Natural killer cell (primary cell): ENCODE data around the gene C1QTNF2. TPM values are rescaled to one million over a fixed set of nuclear protein-coding genes. Genes with fewer than 3 reads are reported as not detected.

ENCODE experiments used
- ATAC-seq, 3 donors: fragments of 150-1000 bp in 2 of 3; fragments of 200-7000 bp in 1 of 3; cut with Tn5 transposase; 1 replicate in 1 of 3; 2 replicates in 2 of 3; pipeline ENCODE4 v1.10.0; 2021; ENCODE audit warnings: mild to moderate bottlenecking in 2 of 3, moderate library complexity in 2 of 3
- DNase-seq, 2 donors: peaks; one replicate each; pipeline versions ENCODE4 v3.0.0 to v3.0.0-alpha.2; 2013 to 2021; ENCODE audit warnings: mixed read lengths in 1 of 2
- H3K27ac ChIP-seq: one replicate; pipeline ENCODE4 v1.5.1; 2013; ENCODE audit warnings: mild to moderate bottlenecking, low read length
- H3K27me3 ChIP-seq: one replicate; pipeline ENCODE4 v1.6.1; 2013; ENCODE audit warnings: low read length; ENCODE audit not compliant: control insufficient read depth, insufficient read depth
- H3K36me3 ChIP-seq: one replicate; pipeline ENCODE4 v1.6.1; 2013; ENCODE audit warnings: low read length; ENCODE audit not compliant: control insufficient read depth, insufficient read depth
- H3K4me1 ChIP-seq: one replicate; pipeline ENCODE4 v1.6.1; 2013; ENCODE audit warnings: low read length; ENCODE audit not compliant: control insufficient read depth, insufficient read depth
- H3K4me3 ChIP-seq: one replicate; pipeline ENCODE4 v1.5.1; 2013; ENCODE audit warnings: low read length
- H3K9me3 ChIP-seq: one replicate; pipeline ENCODE4 v1.6.1; 2013; ENCODE audit warnings: low read length; ENCODE audit not compliant: control insufficient read depth, insufficient read depth
- H3K27ac Mint-ChIP-seq, 2 donors: one replicate each; pipeline ENCODE4 v1.8.0; 2022; ENCODE audit warnings: mild to moderate bottlenecking in 2 of 2, mixed read lengths in 2 of 2, moderate library complexity in 1 of 2
- H3K27me3 Mint-ChIP-seq, 2 donors: one replicate each; pipeline ENCODE4 v1.8.0; 2022; ENCODE audit warnings: low read depth in 2 of 2, mixed read lengths in 2 of 2
- H3K36me3 Mint-ChIP-seq: one replicate; pipeline ENCODE4 v1.8.0; 2022; ENCODE audit warnings: mixed read lengths
- H3K4me1 Mint-ChIP-seq, 2 donors: one replicate each; pipeline ENCODE4 v1.8.0; 2022; ENCODE audit warnings: mixed read lengths in 2 of 2
- H3K4me3 Mint-ChIP-seq: one replicate; pipeline ENCODE4 v1.8.0; 2022; ENCODE audit warnings: mild to moderate bottlenecking, moderate library complexity, mixed read lengths
- H3K9me3 Mint-ChIP-seq, 2 donors: one replicate each; pipeline ENCODE4 v1.8.0; 2022; ENCODE audit warnings: mixed read lengths in 2 of 2
- WGBS: methylation state at CpG from one replicate; pipeline ENCODE4 v1.1.7; 2013; ENCODE audit warnings: missing lambda C conversion rate; ENCODE audit not compliant: insufficient coverage; 5-methylcytosine and 5-hydroxymethylcytosine counted together
- intact Hi-C: fragments of 100-400 bp; cut with micrococcal nuclease; formaldehyde crosslinking; loops from one replicate; pipeline ENCODE4 v1.14.2; 2022
- total RNA-seq, 4 donors: library from RNA; stranded (reverse); fragments of 120-200 nt in 1 of 4; gene quantifications; one replicate each; pipeline versions ENCODE4 v1.2.3 to v1.2.4, GENCODE V29; 2013 to 2022
- TF ChIP-seq, protein P1 (sequence below): fragments of 200-600 bp; IDR thresholded peaks from one replicate; pipeline ENCODE4 v1.8.0; 2022; ENCODE audit warnings: antibody characterized with exemption

The C1QTNF2 gene
- total RNA-seq, 3 donors from 2014 or later (not counting 1 experiment from before 2014, with no cell fraction given): not detected

GRCh38 chr5:160361624-160362228 is 8.7 kb downstream of the C1QTNF2 start:
- no peak overlapping the region for H3K27ac Mint-ChIP-seq
- no peaks in the 10 kb centered on the region for H3K9me3 ChIP-seq
- H3K4me3 Mint-ChIP-seq: no peak overlapping the region
- ATAC-seq (no peak), DNase-seq (no peak)
- no peaks in the 10 kb centered on the region for H3K36me3 ChIP-seq
- H3K27me3 Mint-ChIP-seq: peaks cover 3 to 12% of the 10 kb centered on the region in 2 donors
- 88% methylated on average over 9 of the region's 9 CpGs for WGBS
- H3K4me3 ChIP-seq: no peak overlapping the region
- intact Hi-C loops: no loop called here
- H3K9me3 Mint-ChIP-seq: no peaks in the 10 kb centered on the region
- H3K27ac ChIP-seq: no peak overlapping the region
- peaks cover 0 to 5% of the 10 kb centered on the region in 2 donors for H3K4me1 Mint-ChIP-seq
- H3K36me3 Mint-ChIP-seq: no peaks in the 10 kb centered on the region
- no peaks in the 10 kb centered on the region for H3K27me3 ChIP-seq
- TF ChIP-seq, protein P1, sequence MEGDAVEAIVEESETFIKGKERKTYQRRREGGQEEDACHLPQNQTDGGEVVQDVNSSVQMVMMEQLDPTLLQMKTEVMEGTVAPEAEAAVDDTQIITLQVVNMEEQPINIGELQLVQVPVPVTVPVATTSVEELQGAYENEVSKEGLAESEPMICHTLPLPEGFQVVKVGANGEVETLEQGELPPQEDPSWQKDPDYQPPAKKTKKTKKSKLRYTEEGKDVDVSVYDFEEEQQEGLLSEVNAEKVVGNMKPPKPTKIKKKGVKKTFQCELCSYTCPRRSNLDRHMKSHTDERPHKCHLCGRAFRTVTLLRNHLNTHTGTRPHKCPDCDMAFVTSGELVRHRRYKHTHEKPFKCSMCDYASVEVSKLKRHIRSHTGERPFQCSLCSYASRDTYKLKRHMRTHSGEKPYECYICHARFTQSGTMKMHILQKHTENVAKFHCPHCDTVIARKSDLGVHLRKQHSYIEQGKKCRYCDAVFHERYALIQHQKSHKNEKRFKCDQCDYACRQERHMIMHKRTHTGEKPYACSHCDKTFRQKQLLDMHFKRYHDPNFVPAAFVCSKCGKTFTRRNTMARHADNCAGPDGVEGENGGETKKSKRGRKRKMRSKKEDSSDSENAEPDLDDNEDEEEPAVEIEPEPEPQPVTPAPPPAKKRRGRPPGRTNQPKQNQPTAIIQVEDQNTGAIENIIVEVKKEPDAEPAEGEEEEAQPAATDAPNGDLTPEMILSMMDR: no peak
- H3K4me1 ChIP-seq: no peaks in the 10 kb centered on the region

DNA sequence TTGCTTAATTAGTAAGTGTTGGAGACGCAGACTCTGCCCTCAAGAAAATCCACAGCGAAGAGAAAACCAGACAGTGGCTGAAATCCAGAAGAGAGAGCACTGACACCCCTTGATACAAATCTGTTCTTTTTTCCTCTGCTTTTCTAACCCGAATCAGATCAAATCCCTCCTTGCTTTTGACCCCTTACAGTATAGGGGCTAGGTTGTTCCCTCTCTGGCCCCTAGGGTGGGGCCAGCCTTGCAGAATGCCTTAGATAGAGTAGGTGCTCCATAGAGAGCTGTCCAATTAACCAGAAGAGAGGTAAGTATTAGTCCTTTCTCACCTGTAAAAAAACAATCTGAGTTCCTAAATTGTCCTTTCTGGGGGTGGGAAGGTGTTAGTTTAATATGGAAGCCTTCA is 10.1 kb downstream of the C1QTNF2 start:
- peaks cover 0 to 12% of the 10 kb centered on the region in 2 donors for H3K27me3 Mint-ChIP-seq
- TF ChIP-seq, protein P1: no peak
- no peak for ATAC-seq
- Histone ChIP-seq H3K4me3 (no peak overlapping the region), H3K36me3 (no peaks in the 10 kb centered on the region), H3K4me1 (no peaks in the 10 kb centered on the region), H3K27me3 (no peaks in the 10 kb centered on the region), H3K9me3 (no peaks in the 10 kb centered on the region), H3K27ac (no peak overlapping the region)
- peaks cover 0 to 5% of the 10 kb centered on the region in 2 donors for H3K4me1 Mint-ChIP-seq
- no peaks in the 10 kb centered on the region for H3K36me3 Mint-ChIP-seq
- 100% methylated on average over 2 of the region's 3 CpGs for WGBS
- no peak overlapping the region for H3K4me3 Mint-ChIP-seq
- no peaks in the 10 kb centered on the region for H3K9me3 Mint-ChIP-seq
- intact Hi-C loops: no loop called here
- no peak for DNase-seq
- no peak overlapping the region for H3K27ac Mint-ChIP-seq

- H3K27me3 ChIP-seq: no peaks in the 10 kb centered on the region
- no peak overlapping the region for H3K27ac Mint-ChIP-seq
- intact Hi-C loops: no loop called here
- H3K4me1 Mint-ChIP-seq: peaks cover 0 to 5% of the 10 kb centered on the region in 2 donors
- peaks cover 0 to 12% of the 10 kb centered on the region in 2 donors for H3K27me3 Mint-ChIP-seq
- H3K4me1 ChIP-seq: no peaks in the 10 kb centered on the region
- H3K9me3 Mint-ChIP-seq: no peaks in the 10 kb centered on the region
- no peak overlapping the region for H3K4me3 Mint-ChIP-seq
- 57% methylated on average over 4 of the region's 4 CpGs for WGBS
- no peak for ATAC-seq
- H3K4me3 ChIP-seq: no peak overlapping the region
- H3K9me3 ChIP-seq: no peaks in the 10 kb centered on the region
- no peak overlapping the region for H3K27ac ChIP-seq
- H3K36me3 Mint-ChIP-seq: no peaks in the 10 kb centered on the region
- TF ChIP-seq, protein P1: no peak
- DNase-seq: no peak
- no peaks in the 10 kb centered on the region for H3K36me3 ChIP-seq
These were observed 10.6 kb downstream of the C1QTNF2 start for GRCh38 chr5:160359816-160360215.

- peaks cover 0 to 12% of the 10 kb centered on the region in 2 donors for H3K27me3 Mint-ChIP-seq
- no peak overlapping the region for H3K4me3 Mint-ChIP-seq
- H3K27ac ChIP-seq: no peak overlapping the region
- no peaks in the 10 kb centered on the region for H3K36me3 Mint-ChIP-seq
- ATAC-seq (no peak), DNase-seq (no peak)
- no peaks in the 10 kb centered on the region for H3K36me3 ChIP-seq
- H3K4me1 ChIP-seq: no peaks in the 10 kb centered on the region
- no peak overlapping the region for H3K4me3 ChIP-seq
- WGBS: no CpG with 5 or more reads among the region's 1 CpG
- TF ChIP-seq, protein P1: no peak
- intact Hi-C loops: no loop called here
- H3K9me3 Mint-ChIP-seq: no peaks in the 10 kb centered on the region
- peaks cover 0 to 5% of the 10 kb centered on the region in 2 donors for H3K4me1 Mint-ChIP-seq
- H3K27ac Mint-ChIP-seq: no peak overlapping the region
- H3K27me3 ChIP-seq: no peaks in the 10 kb centered on the region
- H3K9me3 ChIP-seq: no peaks in the 10 kb centered on the region
These were observed 11.2 kb downstream of the C1QTNF2 start for GRCh38 chr5:160359242-160359641.
